NCI-H748 (cell line): ENCODE data around the gene KRTAP21-3.

Experiments
- DNase-seq: peaks from one replicate; lab custom pipeline; 2025; ENCODE audit not compliant: unreplicated experiment; lab: John Stamatoyannopoulos, UW

Gene KRTAP21-3

GRCh38 chr21:30668776-30669175 lies 49.8 kb downstream of the KRTAP21-3 start:
- no peak for DNase-seq
